ENCODE results near the gene CSRP3. TPM values are rescaled to one million over a fixed set of nuclear protein-coding genes. Genes with fewer than 3 reads are reported as not detected.

Gene CSRP3
- total and polyA plus RNA-seq, 3 donors from 2014 or later = 20.3 TPM; not detected in 2

DNA sequence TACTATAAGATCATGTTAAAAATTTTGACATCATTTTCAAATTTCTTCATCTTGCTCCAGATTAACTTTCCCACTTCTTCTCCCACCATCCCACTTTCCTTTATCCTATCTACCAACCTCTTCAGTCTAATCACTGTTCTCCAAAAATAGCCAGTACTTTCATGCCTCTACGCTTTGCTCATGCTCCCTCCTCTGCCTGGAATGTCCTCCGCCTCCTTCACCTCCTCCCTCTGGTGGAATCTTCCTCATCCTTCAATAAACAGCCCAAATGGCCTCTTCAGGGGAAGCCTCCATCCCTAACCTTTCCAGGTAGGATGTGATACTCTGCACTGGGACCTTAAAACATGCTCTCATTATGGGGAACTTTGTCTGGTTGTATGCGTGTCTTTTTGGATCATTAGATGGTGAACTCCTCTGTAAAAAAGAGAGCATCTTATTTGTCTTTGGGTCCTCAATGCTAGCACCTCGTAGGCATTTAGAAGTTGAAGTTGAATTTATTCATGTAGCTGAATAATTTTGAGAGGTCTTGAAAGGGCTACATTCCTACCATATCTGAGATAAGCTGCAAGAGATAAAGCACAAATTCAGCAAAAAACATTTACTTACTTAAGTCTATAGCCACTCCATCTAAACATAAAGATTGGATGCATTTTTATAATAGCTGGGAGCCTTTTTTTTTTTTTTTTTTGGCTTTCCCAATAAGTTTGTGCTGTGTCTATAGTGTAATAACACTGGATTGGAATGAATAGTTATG, 8.0 kb upstream of the CSRP3 start:
- TF ChIP-seq, protein P1, sequence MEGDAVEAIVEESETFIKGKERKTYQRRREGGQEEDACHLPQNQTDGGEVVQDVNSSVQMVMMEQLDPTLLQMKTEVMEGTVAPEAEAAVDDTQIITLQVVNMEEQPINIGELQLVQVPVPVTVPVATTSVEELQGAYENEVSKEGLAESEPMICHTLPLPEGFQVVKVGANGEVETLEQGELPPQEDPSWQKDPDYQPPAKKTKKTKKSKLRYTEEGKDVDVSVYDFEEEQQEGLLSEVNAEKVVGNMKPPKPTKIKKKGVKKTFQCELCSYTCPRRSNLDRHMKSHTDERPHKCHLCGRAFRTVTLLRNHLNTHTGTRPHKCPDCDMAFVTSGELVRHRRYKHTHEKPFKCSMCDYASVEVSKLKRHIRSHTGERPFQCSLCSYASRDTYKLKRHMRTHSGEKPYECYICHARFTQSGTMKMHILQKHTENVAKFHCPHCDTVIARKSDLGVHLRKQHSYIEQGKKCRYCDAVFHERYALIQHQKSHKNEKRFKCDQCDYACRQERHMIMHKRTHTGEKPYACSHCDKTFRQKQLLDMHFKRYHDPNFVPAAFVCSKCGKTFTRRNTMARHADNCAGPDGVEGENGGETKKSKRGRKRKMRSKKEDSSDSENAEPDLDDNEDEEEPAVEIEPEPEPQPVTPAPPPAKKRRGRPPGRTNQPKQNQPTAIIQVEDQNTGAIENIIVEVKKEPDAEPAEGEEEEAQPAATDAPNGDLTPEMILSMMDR (IDR thresholded peaks at IDR 0.05) = no peak
- TF ChIP-seq POLR2A (IDR thresholded peaks at IDR 0.05) = no peak
- Histone ChIP-seq H3K27me3 (no peaks in the 10 kb centered on the region), H3K4me1 (no peaks in the 10 kb centered on the region), H3K4me3 (no peak overlapping the region), H3K36me3 (ENCODE audit: low read depth, missing control alignments) (no peaks in the 10 kb centered on the region), H3K9me3 (no peaks in the 10 kb centered on the region), H3K27ac (no peak overlapping the region)
- 35 to 42% methylated on average over 4 of the region's 4 CpGs for WGBS, 2 donors
- DNase-seq = no peak
- intact Hi-C loops (cut with DNase I; ENCODE audit: low total_unique reads) = no loop called here

DNA sequence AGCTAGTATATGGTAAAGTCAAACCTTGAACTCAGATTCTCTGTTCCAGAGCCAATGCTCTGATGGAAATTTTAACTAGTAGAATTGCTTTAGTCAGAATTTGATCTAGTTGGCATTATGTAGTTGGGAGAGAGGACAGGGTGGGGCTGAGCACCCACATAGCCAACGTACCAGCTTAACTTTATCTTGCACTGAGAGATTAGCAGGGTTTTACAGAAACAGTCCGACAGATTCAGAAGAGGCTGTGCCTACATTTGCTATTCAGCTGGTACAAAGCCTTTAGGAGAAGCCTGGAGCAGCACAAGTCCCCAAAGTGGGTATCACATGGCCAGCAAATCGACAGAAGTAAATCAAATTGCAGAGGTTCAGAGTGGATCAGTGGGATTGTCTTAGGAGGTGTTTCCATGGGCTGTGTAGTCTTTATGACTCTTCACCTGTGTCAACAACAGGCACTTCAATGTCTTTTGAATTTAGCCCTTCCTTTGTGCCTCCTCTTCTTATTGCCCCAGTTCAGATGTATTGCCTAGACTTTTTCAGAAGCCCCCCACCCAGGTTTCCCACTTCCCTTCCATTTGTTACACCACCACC, 7.3 kb upstream of the CSRP3 start:
- WGBS, 2 donors = 62 to 82% methylated on average over 3 of the region's 3 CpGs
- H3K9me3 ChIP-seq = no peaks in the 10 kb centered on the region
- no peak overlapping the region for H3K27ac ChIP-seq
- H3K36me3 ChIP-seq (ENCODE audit: low read depth, missing control alignments) = no peaks in the 10 kb centered on the region
- no peak overlapping the region for H3K4me3 ChIP-seq
- no peak for DNase-seq
- TF ChIP-seq POLR2A (IDR thresholded peaks at IDR 0.05) = no peak
- TF ChIP-seq, protein P1 (IDR thresholded peaks at IDR 0.05) = no peak
- H3K4me1 ChIP-seq = no peaks in the 10 kb centered on the region
- intact Hi-C loops (cut with DNase I; ENCODE audit: low total_unique reads) = no loop called here
- no peaks in the 10 kb centered on the region for H3K27me3 ChIP-seq

DNA sequence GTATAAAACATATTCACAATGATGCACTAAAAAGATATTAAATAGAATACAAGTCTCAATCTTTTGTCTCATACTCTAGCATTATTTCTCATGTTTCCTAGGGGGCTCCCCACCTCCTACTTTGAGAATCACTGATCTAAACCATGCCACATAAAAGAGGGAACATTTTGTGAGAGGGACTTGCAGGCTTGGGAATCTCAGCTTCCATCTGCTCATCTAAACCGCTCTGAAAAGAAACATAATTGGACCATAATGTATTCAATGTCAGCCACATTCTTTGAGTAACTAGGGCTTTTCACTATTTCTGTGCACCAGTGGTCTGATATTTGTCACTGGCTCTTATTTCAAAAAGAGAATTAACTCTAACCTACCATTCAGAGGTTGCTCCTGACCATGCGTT, 6.4 kb upstream of the CSRP3 start:
- Histone ChIP-seq H3K4me1 (no peaks in the 10 kb centered on the region), H3K36me3 (ENCODE audit: low read depth, missing control alignments) (no peaks in the 10 kb centered on the region), H3K27ac (no peak overlapping the region), H3K4me3 (no peak overlapping the region), H3K27me3 (no peaks in the 10 kb centered on the region), H3K9me3 (no peaks in the 10 kb centered on the region)
- intact Hi-C loops (cut with DNase I; ENCODE audit: low total_unique reads) = no loop called here
- TF ChIP-seq POLR2A (IDR thresholded peaks at IDR 0.05) = no peak
- TF ChIP-seq, protein P1 (IDR thresholded peaks at IDR 0.05) = no peak
- no peak for DNase-seq
- WGBS, 2 donors = 80 to 87% methylated on average over 2 of the region's 2 CpGs

DNA sequence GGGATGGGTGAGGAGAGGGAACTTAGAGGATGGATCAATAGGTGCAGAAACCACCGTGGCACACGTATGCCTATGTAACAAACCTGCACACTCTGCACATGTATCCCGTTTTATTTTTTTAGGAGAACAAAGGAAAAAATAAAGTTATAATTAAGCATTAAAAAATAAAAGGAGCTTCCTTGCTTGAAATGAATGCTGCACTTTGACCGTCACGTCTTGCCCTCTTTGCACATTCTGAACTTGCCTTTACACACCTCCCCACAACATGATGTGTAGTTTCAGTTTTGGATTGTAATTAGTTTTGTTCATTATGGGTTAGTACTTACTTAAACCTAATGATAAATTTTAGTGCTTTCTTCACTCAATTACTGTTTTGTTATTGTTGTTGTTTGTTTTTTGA, 3.1 kb upstream of the CSRP3 start:
- no peaks in the 10 kb centered on the region for H3K9me3 ChIP-seq
- no peaks in the 10 kb centered on the region for H3K4me1 ChIP-seq
- WGBS, 2 donors = 91 to 96% methylated on average over 5 of the region's 5 CpGs
- no peaks in the 10 kb centered on the region for H3K36me3 ChIP-seq (ENCODE audit: low read depth, missing control alignments)
- TF ChIP-seq, protein P1 (IDR thresholded peaks at IDR 0.05) = no peak
- TF ChIP-seq POLR2A (IDR thresholded peaks at IDR 0.05) = no peak
- no peak for DNase-seq
- no peak overlapping the region for H3K4me3 ChIP-seq
- no peak overlapping the region for H3K27ac ChIP-seq
- intact Hi-C loops (cut with DNase I; ENCODE audit: low total_unique reads) = no loop called here
- H3K27me3 ChIP-seq = no peaks in the 10 kb centered on the region

Measured in testis (tissue), 3 donors.